Measurements from ENCODE around the gene GATAD2B. TPM values are rescaled to one million over a fixed set of nuclear protein-coding genes. Genes with fewer than 3 reads are reported as not detected.

Gene GATAD2B
- total and polyA plus RNA-seq, 2 donors (not counting 1 experiment from before 2014, with no cell fraction given): 4.8 to 5.2 TPM

- Histone ChIP-seq H3K9me3 (ENCODE audit: control insufficient read depth, insufficient read depth, low read depth, low read length) (no peaks in the 10 kb centered on the region), H4K20me1 (ENCODE audit: control insufficient read depth, extremely low read depth, insufficient read depth, low read length) (no peaks in the 10 kb centered on the region)
Measured at GRCh38 chr1:153832293-153832692, 90.5 kb downstream of the GATAD2B start.

GRCh38 chr1:153831026-153831425 lies 91.7 kb downstream of the GATAD2B start:
- Histone ChIP-seq H3K4me2 (ENCODE audit: extremely low read depth, insufficient read depth, low read length) (no peak overlapping the region), H3K4me1 (ENCODE audit: control insufficient read depth, extremely low read depth, insufficient read depth, low read length) (no peaks in the 10 kb centered on the region), H3K36me3 (ENCODE audit: control insufficient read depth, insufficient read depth, low read length) (peaks cover 6% of the 10 kb centered on the region), H3K79me2 (ENCODE audit: control insufficient read depth, insufficient read depth, low read length) (no peaks in the 10 kb centered on the region), H4K20me1 (ENCODE audit: control insufficient read depth, extremely low read depth, insufficient read depth, low read length) (no peaks in the 10 kb centered on the region), H3K27me3 (ENCODE audit: control insufficient read depth, insufficient read depth, low read length) (no peaks in the 10 kb centered on the region), H3K9ac (ENCODE audit: insufficient read depth, low read length) (peak overlapping the region; percentile 7), H3K27ac (ENCODE audit: insufficient read depth, low read length) (no peak overlapping the region), H3K9me3 (ENCODE audit: control insufficient read depth, insufficient read depth, low read depth, low read length) (no peaks in the 10 kb centered on the region), H3K4me3 (replicated peaks in 1 of 4; ENCODE audit: control extremely low read depth in 1 of 4, insufficient read depth in 1 of 4, low read depth in 3 of 4, low read length in 4 of 4) (no peak overlapping the region), H2AFZ (ENCODE audit: low read length) (no peak overlapping the region)
- DNase-seq (ENCODE audit: low read depth in 2 of 2): no peak
- TF ChIP-seq EZH2 (IDR thresholded peaks at IDR 0.05; ENCODE audit: low read length, missing control alignments): no peak
- TF ChIP-seq, protein P1, sequence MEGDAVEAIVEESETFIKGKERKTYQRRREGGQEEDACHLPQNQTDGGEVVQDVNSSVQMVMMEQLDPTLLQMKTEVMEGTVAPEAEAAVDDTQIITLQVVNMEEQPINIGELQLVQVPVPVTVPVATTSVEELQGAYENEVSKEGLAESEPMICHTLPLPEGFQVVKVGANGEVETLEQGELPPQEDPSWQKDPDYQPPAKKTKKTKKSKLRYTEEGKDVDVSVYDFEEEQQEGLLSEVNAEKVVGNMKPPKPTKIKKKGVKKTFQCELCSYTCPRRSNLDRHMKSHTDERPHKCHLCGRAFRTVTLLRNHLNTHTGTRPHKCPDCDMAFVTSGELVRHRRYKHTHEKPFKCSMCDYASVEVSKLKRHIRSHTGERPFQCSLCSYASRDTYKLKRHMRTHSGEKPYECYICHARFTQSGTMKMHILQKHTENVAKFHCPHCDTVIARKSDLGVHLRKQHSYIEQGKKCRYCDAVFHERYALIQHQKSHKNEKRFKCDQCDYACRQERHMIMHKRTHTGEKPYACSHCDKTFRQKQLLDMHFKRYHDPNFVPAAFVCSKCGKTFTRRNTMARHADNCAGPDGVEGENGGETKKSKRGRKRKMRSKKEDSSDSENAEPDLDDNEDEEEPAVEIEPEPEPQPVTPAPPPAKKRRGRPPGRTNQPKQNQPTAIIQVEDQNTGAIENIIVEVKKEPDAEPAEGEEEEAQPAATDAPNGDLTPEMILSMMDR (conservative IDR thresholded peaks at IDR 0.05 in 1 of 2, IDR thresholded peaks at IDR 0.05 in 1 of 2; ENCODE audit: low read depth in 1 of 2, low read length in 2 of 2): no peak

More at GRCh38 chr1:153832293-153832692, 90.5 kb downstream of the GATAD2B start:
- TF ChIP-seq, protein P1 (conservative IDR thresholded peaks at IDR 0.05 in 1 of 2, IDR thresholded peaks at IDR 0.05 in 1 of 2; ENCODE audit: low read depth in 1 of 2, low read length in 2 of 2): no peak
- no peak for TF ChIP-seq EZH2 (IDR thresholded peaks at IDR 0.05; ENCODE audit: low read length, missing control alignments)
- Histone ChIP-seq H3K4me1 (ENCODE audit: control insufficient read depth, extremely low read depth, insufficient read depth, low read length) (no peaks in the 10 kb centered on the region), H3K27ac (ENCODE audit: insufficient read depth, low read length) (no peak overlapping the region), H2AFZ (ENCODE audit: low read length) (no peak overlapping the region), H3K9ac (ENCODE audit: insufficient read depth, low read length) (no peak overlapping the region), H3K4me2 (ENCODE audit: extremely low read depth, insufficient read depth, low read length) (no peak overlapping the region), H3K36me3 (ENCODE audit: control insufficient read depth, insufficient read depth, low read length) (peaks cover 4% of the 10 kb centered on the region), H3K27me3 (ENCODE audit: control insufficient read depth, insufficient read depth, low read length) (no peaks in the 10 kb centered on the region), H3K79me2 (ENCODE audit: control insufficient read depth, insufficient read depth, low read length) (no peaks in the 10 kb centered on the region), H3K4me3 (replicated peaks in 1 of 4; ENCODE audit: control extremely low read depth in 1 of 4, insufficient read depth in 1 of 4, low read depth in 3 of 4, low read length in 4 of 4) (no peak overlapping the region)
- DNase-seq (ENCODE audit: low read depth in 2 of 2): no peak

GRCh38 chr1:153827168-153827964 lies 95.4 kb downstream of the GATAD2B start:
- Histone ChIP-seq H3K36me3 (ENCODE audit: control insufficient read depth, insufficient read depth, low read length) (peaks cover 6% of the 10 kb centered on the region), H3K9ac (ENCODE audit: insufficient read depth, low read length) (no peak overlapping the region), H3K4me2 (ENCODE audit: extremely low read depth, insufficient read depth, low read length) (no peak overlapping the region), H4K20me1 (ENCODE audit: control insufficient read depth, extremely low read depth, insufficient read depth, low read length) (no peaks in the 10 kb centered on the region), H3K4me3 (replicated peaks in 1 of 4; ENCODE audit: control extremely low read depth in 1 of 4, insufficient read depth in 1 of 4, low read depth in 3 of 4, low read length in 4 of 4) (no peak overlapping the region), H3K79me2 (ENCODE audit: control insufficient read depth, insufficient read depth, low read length) (no peaks in the 10 kb centered on the region), H3K27me3 (ENCODE audit: control insufficient read depth, insufficient read depth, low read length) (no peaks in the 10 kb centered on the region), H3K4me1 (ENCODE audit: control insufficient read depth, extremely low read depth, insufficient read depth, low read length) (no peaks in the 10 kb centered on the region), H3K9me3 (ENCODE audit: control insufficient read depth, insufficient read depth, low read depth, low read length) (no peaks in the 10 kb centered on the region), H2AFZ (ENCODE audit: low read length) (no peak overlapping the region), H3K27ac (ENCODE audit: insufficient read depth, low read length) (no peak overlapping the region)
- no peak for DNase-seq (ENCODE audit: low read depth in 2 of 2)
- TF ChIP-seq, protein P1 (conservative IDR thresholded peaks at IDR 0.05 in 1 of 2, IDR thresholded peaks at IDR 0.05 in 1 of 2; ENCODE audit: low read depth in 1 of 2, low read length in 2 of 2): peak in 1 of 2 donors; percentile 10
- no peak for TF ChIP-seq EZH2 (IDR thresholded peaks at IDR 0.05; ENCODE audit: low read length, missing control alignments)

All from fibroblast of lung (primary cell).